ENCODE data around the gene CD24.
"Not testable (repeated sequence)": the region's sequence is repeated elsewhere in the genome, so short reads cannot be mapped to it uniquely, and the experiment has no call there.

Gene CD24

GRCh38 chr6:106970769-106971168, 3.8 kb downstream of the CD24 start:
- DNase-seq (ENCODE audit: low read depth in 4 of 4, low spot score in 1 of 4) = not testable (repeated sequence)

GRCh38 chr6:106967936-106968555, 6.5 kb downstream of the CD24 start:
- DNase-seq (ENCODE audit: low read depth in 4 of 4, low spot score in 1 of 4) = no peak

- DNase-seq (ENCODE audit: low read depth in 4 of 4, low spot score in 1 of 4) = no peak
These were observed 7.6 kb downstream of the CD24 start for GRCh38 chr6:106966671-106967640.

GRCh38 chr6:106966229-106966628, 8.3 kb downstream of the CD24 start:
- DNase-seq (ENCODE audit: low read depth in 4 of 4, low spot score in 1 of 4) = no peak

- no peak for DNase-seq (ENCODE audit: low read depth in 4 of 4, low spot score in 1 of 4)
These were observed 9.6 kb downstream of the CD24 start for GRCh38 chr6:106964954-106965353.

- DNase-seq (ENCODE audit: low read depth in 4 of 4, low spot score in 1 of 4) = no peak
These were observed 10.4 kb downstream of the CD24 start for GRCh38 chr6:106964099-106964498.

GRCh38 chr6:106963544-106963943, 11.0 kb downstream of the CD24 start:
- DNase-seq (ENCODE audit: low read depth in 4 of 4, low spot score in 1 of 4) = no peak

GRCh38 chr6:106961801-106962200, 12.7 kb downstream of the CD24 start:
- no peak for DNase-seq (ENCODE audit: low read depth in 4 of 4, low spot score in 1 of 4)

GRCh38 chr6:106961136-106961535, 13.4 kb downstream of the CD24 start:
- DNase-seq (ENCODE audit: low read depth in 4 of 4, low spot score in 1 of 4) = no peak

GRCh38 chr6:106959985-106960384, 14.5 kb downstream of the CD24 start:
- DNase-seq (ENCODE audit: low read depth in 4 of 4, low spot score in 1 of 4) = no peak

- DNase-seq (ENCODE audit: low read depth in 4 of 4, low spot score in 1 of 4) = no peak
These were observed 34.7 kb downstream of the CD24 start for GRCh38 chr6:106939848-106940247.

- DNase-seq (ENCODE audit: low read depth in 4 of 4, low spot score in 1 of 4) = no peak
These were observed 35.3 kb downstream of the CD24 start for GRCh38 chr6:106939208-106939607.

GRCh38 chr6:106927531-106928398, 46.8 kb downstream of the CD24 start:
- peak in 2 of 4 experiments; percentile 2 for DNase-seq (ENCODE audit: low read depth in 4 of 4, low spot score in 1 of 4)

GRCh38 chr6:106925948-106926347, 48.6 kb downstream of the CD24 start:
- no peak for DNase-seq (ENCODE audit: low read depth in 4 of 4, low spot score in 1 of 4)

GRCh38 chr6:106924694-106925523, 49.6 kb downstream of the CD24 start:
- DNase-seq (ENCODE audit: low read depth in 4 of 4, low spot score in 1 of 4) = no peak

- no peak for DNase-seq (ENCODE audit: low read depth in 4 of 4, low spot score in 1 of 4)
These were observed 51.9 kb downstream of the CD24 start for GRCh38 chr6:106922626-106923025.
